ENCODE data around the gene CCR8.

CCR8 gene

DNA sequence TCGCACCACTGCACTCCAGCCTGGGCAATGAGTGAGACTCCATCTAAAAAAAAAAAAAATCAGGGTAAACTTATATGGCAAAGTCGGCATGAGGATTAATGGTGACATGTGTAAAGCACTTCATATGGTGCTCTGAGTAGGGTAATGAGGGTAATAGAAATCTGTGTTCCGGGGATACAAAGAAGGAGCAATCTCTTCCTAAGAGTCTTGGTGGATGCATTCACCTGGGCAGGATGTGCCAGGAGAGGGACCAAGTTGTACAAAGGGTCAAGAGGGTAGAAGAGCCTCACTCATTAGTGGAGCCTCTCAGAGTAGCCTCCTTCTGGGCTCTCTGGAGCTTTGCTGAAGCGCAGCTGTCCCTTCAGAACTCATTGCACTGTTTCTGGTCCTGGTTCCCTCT, 40.4 kb upstream of the CCR8 start:
- Mint-ChIP-seq H3K4me1 (peaks cover 14% of the 10 kb centered on the region), H3K4me3 (no peak overlapping the region), H3K27ac (no peak overlapping the region), H3K27me3 (ENCODE audit: low read depth) (no peaks in the 10 kb centered on the region), H3K9me3 (no peaks in the 10 kb centered on the region), H3K36me3 (ENCODE audit: low read depth) (no peaks in the 10 kb centered on the region)
- TF ChIP-seq, protein P1, sequence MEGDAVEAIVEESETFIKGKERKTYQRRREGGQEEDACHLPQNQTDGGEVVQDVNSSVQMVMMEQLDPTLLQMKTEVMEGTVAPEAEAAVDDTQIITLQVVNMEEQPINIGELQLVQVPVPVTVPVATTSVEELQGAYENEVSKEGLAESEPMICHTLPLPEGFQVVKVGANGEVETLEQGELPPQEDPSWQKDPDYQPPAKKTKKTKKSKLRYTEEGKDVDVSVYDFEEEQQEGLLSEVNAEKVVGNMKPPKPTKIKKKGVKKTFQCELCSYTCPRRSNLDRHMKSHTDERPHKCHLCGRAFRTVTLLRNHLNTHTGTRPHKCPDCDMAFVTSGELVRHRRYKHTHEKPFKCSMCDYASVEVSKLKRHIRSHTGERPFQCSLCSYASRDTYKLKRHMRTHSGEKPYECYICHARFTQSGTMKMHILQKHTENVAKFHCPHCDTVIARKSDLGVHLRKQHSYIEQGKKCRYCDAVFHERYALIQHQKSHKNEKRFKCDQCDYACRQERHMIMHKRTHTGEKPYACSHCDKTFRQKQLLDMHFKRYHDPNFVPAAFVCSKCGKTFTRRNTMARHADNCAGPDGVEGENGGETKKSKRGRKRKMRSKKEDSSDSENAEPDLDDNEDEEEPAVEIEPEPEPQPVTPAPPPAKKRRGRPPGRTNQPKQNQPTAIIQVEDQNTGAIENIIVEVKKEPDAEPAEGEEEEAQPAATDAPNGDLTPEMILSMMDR (IDR thresholded peaks at IDR 0.05; ENCODE audit: unreplicated experiment in 3 of 3) = no peak

- H3K36me3 Mint-ChIP-seq (ENCODE audit: low read depth) = no peaks in the 10 kb centered on the region
- H3K4me1 Mint-ChIP-seq = peaks cover 6% of the 10 kb centered on the region
- TF ChIP-seq, protein P1 (IDR thresholded peaks at IDR 0.05; ENCODE audit: unreplicated experiment in 3 of 3) = no peak
- no peak overlapping the region for H3K4me3 Mint-ChIP-seq
- no peaks in the 10 kb centered on the region for H3K9me3 Mint-ChIP-seq
- H3K27me3 Mint-ChIP-seq (ENCODE audit: low read depth) = no peaks in the 10 kb centered on the region
- no peak overlapping the region for H3K27ac Mint-ChIP-seq
Measured at GRCh38 chr3:39290255-39290654, 39.3 kb upstream of the CCR8 start.

DNA sequence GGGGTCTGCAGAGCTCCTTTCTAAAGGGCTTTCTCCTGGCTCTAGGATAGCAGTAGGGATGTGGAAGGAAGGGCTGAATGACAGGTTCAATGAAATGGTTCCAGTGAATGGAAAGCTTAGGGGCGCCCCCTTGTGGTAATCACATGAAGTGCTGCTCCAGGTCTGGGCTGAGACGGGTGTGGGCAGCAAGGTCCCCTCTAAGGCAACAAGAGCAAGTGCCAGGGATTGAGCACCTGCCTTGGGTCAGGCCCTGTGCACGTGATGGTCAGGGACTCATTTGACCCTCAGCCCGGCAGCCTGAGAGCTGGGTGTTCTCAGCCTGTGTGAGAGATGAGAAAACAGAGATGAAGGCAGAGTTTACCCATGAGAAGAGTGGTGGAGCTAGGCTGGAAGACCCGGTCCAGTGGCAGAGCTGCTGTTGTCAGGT, 37.6 kb upstream of the CCR8 start:
- TF ChIP-seq, protein P1 (IDR thresholded peaks at IDR 0.05; ENCODE audit: unreplicated experiment in 3 of 3) = peak; percentile 79 to 86 (median 81)
- Mint-ChIP-seq H3K4me3 (no peak overlapping the region), H3K36me3 (ENCODE audit: low read depth) (no peaks in the 10 kb centered on the region), H3K27me3 (ENCODE audit: low read depth) (no peaks in the 10 kb centered on the region), H3K4me1 (peaks cover 4% of the 10 kb centered on the region), H3K27ac (no peak overlapping the region), H3K9me3 (no peaks in the 10 kb centered on the region)

DNA sequence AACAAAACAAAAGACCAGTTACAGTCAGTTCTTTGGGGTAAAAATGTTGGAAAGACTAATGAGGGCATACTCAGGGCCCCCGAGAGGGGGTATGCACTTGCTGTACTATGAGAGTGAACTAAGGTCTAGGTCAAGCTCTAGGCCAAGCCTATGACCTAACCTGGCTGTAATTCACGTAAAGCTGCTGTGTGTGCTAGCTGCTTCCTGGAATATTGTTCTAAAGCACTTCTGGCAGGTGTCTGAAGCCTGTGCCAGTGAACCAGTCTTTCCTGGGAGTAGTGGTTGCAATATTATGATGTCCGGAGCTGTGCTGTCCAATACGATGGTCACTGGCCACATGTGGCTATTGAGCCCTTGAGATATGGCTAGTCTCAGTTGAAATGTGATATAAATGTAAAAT, 36.5 kb upstream of the CCR8 start:
- Mint-ChIP-seq H3K27ac (no peak overlapping the region), H3K27me3 (ENCODE audit: low read depth) (no peaks in the 10 kb centered on the region), H3K36me3 (ENCODE audit: low read depth) (no peaks in the 10 kb centered on the region)

DNA sequence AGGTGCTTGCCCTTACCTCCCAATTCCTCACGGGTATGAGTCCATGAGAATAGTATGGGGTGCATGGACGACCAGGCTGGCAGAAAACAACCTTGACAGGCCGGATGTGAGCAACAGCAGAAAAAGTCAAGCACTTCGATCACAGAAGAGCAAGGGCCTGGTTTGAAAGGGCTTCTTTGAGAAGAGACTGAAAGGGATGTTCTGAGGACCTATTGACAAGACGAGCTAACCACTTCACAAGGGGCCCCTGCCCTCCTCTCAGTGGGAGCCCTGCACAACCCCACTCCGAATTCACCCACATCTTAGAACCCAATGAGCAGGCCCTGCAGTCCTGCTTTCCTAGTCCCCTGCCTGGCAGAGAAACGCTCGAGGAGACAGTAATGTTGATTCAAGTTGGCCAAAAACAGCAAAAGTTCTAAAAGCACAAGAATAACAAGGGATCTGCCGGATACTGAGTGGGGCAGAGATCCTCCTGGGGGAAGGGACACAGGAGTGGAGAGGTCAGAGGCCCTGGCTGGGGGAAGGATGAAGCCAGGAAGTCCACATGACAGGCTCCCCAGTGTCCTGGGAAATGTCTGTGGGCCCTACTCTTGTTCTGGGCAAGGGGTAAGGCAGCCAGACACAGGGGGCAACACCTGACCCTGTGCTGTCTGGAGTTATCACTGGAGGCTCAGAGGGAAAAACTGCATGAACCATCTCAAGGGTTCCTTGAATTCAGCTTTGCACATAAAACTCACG, 34.9 kb upstream of the CCR8 start:
- Mint-ChIP-seq H3K4me3 (no peak overlapping the region), H3K9me3 (peaks cover 8% of the 10 kb centered on the region), H3K27ac (no peak overlapping the region), H3K27me3 (ENCODE audit: low read depth) (peaks cover 4% of the 10 kb centered on the region), H3K36me3 (ENCODE audit: low read depth) (no peaks in the 10 kb centered on the region), H3K4me1 (no peaks in the 10 kb centered on the region)
- TF ChIP-seq, protein P1 (IDR thresholded peaks at IDR 0.05; ENCODE audit: unreplicated experiment in 3 of 3) = no peak

More for the DNA sequence above, 36.5 kb upstream of the CCR8 start:
- no peaks in the 10 kb centered on the region for H3K9me3 Mint-ChIP-seq
- TF ChIP-seq, protein P1 (IDR thresholded peaks at IDR 0.05; ENCODE audit: unreplicated experiment in 3 of 3) = no peak
- no peaks in the 10 kb centered on the region for H3K4me1 Mint-ChIP-seq
- no peak overlapping the region for H3K4me3 Mint-ChIP-seq

GRCh38 chr3:39295184-39295775, 34.2 kb upstream of the CCR8 start:
- peaks cover 15% of the 10 kb centered on the region for H3K9me3 Mint-ChIP-seq
- H3K4me1 Mint-ChIP-seq = no peaks in the 10 kb centered on the region
- H3K36me3 Mint-ChIP-seq (ENCODE audit: low read depth) = no peaks in the 10 kb centered on the region
- TF ChIP-seq, protein P1 (IDR thresholded peaks at IDR 0.05; ENCODE audit: unreplicated experiment in 3 of 3) = no peak
- H3K4me3 Mint-ChIP-seq = no peak overlapping the region
- peaks cover 4% of the 10 kb centered on the region for H3K27me3 Mint-ChIP-seq (ENCODE audit: low read depth)
- no peak overlapping the region for H3K27ac Mint-ChIP-seq

Measured in nephron (organoid).